ENCODE measurements around the gene SLC3A2.

- no peak for TF ChIP-seq UBTF (CRISPR knock-in tag; IDR thresholded peaks at IDR 0.05)
- TF ChIP-seq NFE2L1 (CRISPR knock-in tag; IDR thresholded peaks at IDR 0.05; ENCODE audit: borderline replicate concordance) = no peak
- no peak for TF ChIP-seq CTCF (CRISPR knock-in tag; IDR thresholded peaks at IDR 0.05)
- no peak for TF ChIP-seq GABPA (IDR thresholded peaks at IDR 0.05; ENCODE audit: low read depth, low read length)
- no peak for TF ChIP-seq GABPA (CRISPR knock-in tag; IDR thresholded peaks at IDR 0.05; ENCODE audit: low read depth)
- TF ChIP-seq TAF1 (CRISPR knock-in tag; IDR thresholded peaks at IDR 0.05) = no peak
- TF ChIP-seq ISX (CRISPR knock-in tag; conservative IDR thresholded peaks at IDR 0.05) = no peak
- TF ChIP-seq E2F5 (CRISPR knock-in tag; conservative IDR thresholded peaks at IDR 0.05) = no peak
- TF ChIP-seq ZBTB33 (CRISPR knock-in tag; IDR thresholded peaks at IDR 0.05) = no peak
Measured at GRCh38 chr11:62879235-62879978, 1.3 kb upstream of the SLC3A2 start.
